Body of pancreas (tissue), 4 donors: ENCODE measurements around the gene ROPN1. TPM values are rescaled to one million over a fixed set of nuclear protein-coding genes. Genes with fewer than 3 reads are reported as not detected.
"Not testable (repeated sequence)": the region's sequence is repeated elsewhere in the genome, so short reads cannot be mapped to it uniquely, and the experiment has no call there.

Experiments used
- ATAC-seq: fragments of 150-250 bp; one replicate; pipeline ENCODE4 v1.9.1; 2016
- DNase-seq, 4 donors: peaks; one replicate each; pipeline ENCODE4 v3.0.0-alpha.2; 2019
- H3K27ac ChIP-seq, 4 donors: fragments of 200-600 bp; sonication (generic); 1 replicate in 3 of 4; 2 replicates in 1 of 4; pipeline versions ENCODE4 v1.5.1 to v1.6.1; 2016 to 2019; ENCODE audit warnings: mild to moderate bottlenecking in 1 of 4, mixed read lengths in 1 of 4, moderate library complexity in 1 of 4
- H3K27me3 ChIP-seq, 2 donors: fragments of 200-600 bp; sonication (generic); one replicate each; pipeline ENCODE4 v1.6.0; 2016; ENCODE audit warnings: mild to moderate bottlenecking in 1 of 2
- H3K36me3 ChIP-seq, 2 donors: fragments of 200-600 bp; sonication (generic); replicated peaks in 1 of 2; 2 replicates each; pipeline ENCODE4 v1.5.1; 2016; ENCODE audit warnings: low read depth in 2 of 2; ENCODE audit not compliant: insufficient read depth in 1 of 2
- H3K4me1 ChIP-seq: fragments of 200-600 bp; sonication (generic); one replicate; pipeline ENCODE4 v1.6.0; 2016
- H3K4me3 ChIP-seq, 2 donors: fragments of 200-600 bp; sonication (generic); 1 replicate in 1 of 2; 2 replicates in 1 of 2; pipeline ENCODE4 v1.5.1; 2016 to 2019
- H3K9me3 ChIP-seq, 3 donors: fragments of 200-600 bp; sonication (generic); 1 replicate in 2 of 3; 2 replicates in 1 of 3; pipeline ENCODE4 v1.5.1; 2016
- POLR2A ChIP-seq, 3 donors: fragments of 450-650 bp; IDR thresholded peaks; one replicate each; pipeline ENCODE4 v1.6.1; 2016; ENCODE audit warnings: antibody characterized with exemption in 3 of 3, mild to moderate bottlenecking in 2 of 3
- WGBS, 2 donors: methylation state at CpG; one replicate each; pipeline ENCODE4 v1.1.5; 2017; 5-methylcytosine and 5-hydroxymethylcytosine counted together
- intact Hi-C: fragments of 100-400 bp; cut with DNase I; formaldehyde crosslinking; loops from one replicate; pipeline ENCODE4 v1.15.1; 2023
- total RNA-seq, 2 donors: library from RNA; depleted of rRNA; stranded (reverse); fragments of >200 nt; gene quantifications; one replicate each; pipeline ENCODE4 v1.1.0, GENCODE V29; 2016
- TF ChIP-seq, protein P1 (sequence below), 7 experiments: fragments of 450-650 bp in 4 of 7; fragments of 200-600 bp in 3 of 7; sonication (generic) in 3 of 7; IDR thresholded peaks; one replicate each; pipeline ENCODE4 v1.5.1; 2016 to 2019; ENCODE audit warnings: antibody characterized with exemption in 7 of 7

The ROPN1 gene
- total RNA-seq, 2 donors from 2014 or later = not detected

GRCh38 chr3:123984957-123985356 is 7.0 kb downstream of the ROPN1 start:
- no peak for DNase-seq
- Histone ChIP-seq H3K36me3 (no peaks in the 10 kb centered on the region), H3K27ac (no peak overlapping the region), H3K4me3 (no peak overlapping the region), H3K27me3 (no peaks in the 10 kb centered on the region), H3K4me1 (peaks cover 3% of the 10 kb centered on the region), H3K9me3 (no peaks in the 10 kb centered on the region)
- 67 to 86% methylated on average over 3 of the region's 3 CpGs for WGBS, 2 donors
- no peak for ATAC-seq
- TF ChIP-seq, protein P1, sequence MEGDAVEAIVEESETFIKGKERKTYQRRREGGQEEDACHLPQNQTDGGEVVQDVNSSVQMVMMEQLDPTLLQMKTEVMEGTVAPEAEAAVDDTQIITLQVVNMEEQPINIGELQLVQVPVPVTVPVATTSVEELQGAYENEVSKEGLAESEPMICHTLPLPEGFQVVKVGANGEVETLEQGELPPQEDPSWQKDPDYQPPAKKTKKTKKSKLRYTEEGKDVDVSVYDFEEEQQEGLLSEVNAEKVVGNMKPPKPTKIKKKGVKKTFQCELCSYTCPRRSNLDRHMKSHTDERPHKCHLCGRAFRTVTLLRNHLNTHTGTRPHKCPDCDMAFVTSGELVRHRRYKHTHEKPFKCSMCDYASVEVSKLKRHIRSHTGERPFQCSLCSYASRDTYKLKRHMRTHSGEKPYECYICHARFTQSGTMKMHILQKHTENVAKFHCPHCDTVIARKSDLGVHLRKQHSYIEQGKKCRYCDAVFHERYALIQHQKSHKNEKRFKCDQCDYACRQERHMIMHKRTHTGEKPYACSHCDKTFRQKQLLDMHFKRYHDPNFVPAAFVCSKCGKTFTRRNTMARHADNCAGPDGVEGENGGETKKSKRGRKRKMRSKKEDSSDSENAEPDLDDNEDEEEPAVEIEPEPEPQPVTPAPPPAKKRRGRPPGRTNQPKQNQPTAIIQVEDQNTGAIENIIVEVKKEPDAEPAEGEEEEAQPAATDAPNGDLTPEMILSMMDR (IDR thresholded peaks at IDR 0.05) = no peak
- no peak for TF ChIP-seq POLR2A (IDR thresholded peaks at IDR 0.05)
- intact Hi-C loops = no loop called here

DNA sequence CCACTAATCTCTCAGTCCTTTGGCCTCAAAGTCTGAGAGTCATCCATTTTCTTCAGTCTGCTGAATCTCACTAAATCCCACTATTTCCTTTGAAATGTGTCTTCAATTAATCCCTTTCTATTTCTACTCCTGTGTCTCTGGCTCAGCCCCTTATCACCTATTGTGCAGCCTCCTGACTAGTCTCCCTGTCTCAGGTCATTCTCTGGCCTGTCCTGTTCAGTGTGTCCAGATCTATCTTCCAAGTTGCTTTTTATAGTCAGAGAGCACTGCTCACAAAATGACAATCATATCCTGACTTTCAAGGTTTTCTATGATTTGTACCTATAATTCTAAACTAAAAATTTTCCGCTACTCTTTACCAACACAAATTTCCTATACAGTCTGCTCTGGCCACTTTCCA is 7.6 kb downstream of the ROPN1 start:
- no peak for TF ChIP-seq POLR2A (IDR thresholded peaks at IDR 0.05)
- TF ChIP-seq, protein P1 (IDR thresholded peaks at IDR 0.05) = no peak
- 89 to 98% methylated on average over 1 of the region's 1 CpG for WGBS, 2 donors

GRCh38 chr3:123981317-123981716 is 10.6 kb downstream of the ROPN1 start:
- H3K27ac ChIP-seq, H3K9me3 ChIP-seq, H3K36me3 ChIP-seq, H3K4me1 ChIP-seq, DNase-seq, intact Hi-C loops, ATAC-seq, H3K4me3 ChIP-seq, H3K27me3 ChIP-seq: not testable (repeated sequence)
- WGBS, 2 donors = 65 to 66% methylated on average over 4 of the region's 4 CpGs

More for the DNA sequence above, 7.6 kb downstream of the ROPN1 start:
- Histone ChIP-seq H3K36me3 (no peaks in the 10 kb centered on the region), H3K4me3 (no peak overlapping the region), H3K9me3 (no peaks in the 10 kb centered on the region), H3K4me1 (peaks cover 5% of the 10 kb centered on the region), H3K27me3 (no peaks in the 10 kb centered on the region), H3K27ac (no peak overlapping the region)
- DNase-seq (no peak), ATAC-seq (no peak)
- intact Hi-C loops = no loop called here

DNA sequence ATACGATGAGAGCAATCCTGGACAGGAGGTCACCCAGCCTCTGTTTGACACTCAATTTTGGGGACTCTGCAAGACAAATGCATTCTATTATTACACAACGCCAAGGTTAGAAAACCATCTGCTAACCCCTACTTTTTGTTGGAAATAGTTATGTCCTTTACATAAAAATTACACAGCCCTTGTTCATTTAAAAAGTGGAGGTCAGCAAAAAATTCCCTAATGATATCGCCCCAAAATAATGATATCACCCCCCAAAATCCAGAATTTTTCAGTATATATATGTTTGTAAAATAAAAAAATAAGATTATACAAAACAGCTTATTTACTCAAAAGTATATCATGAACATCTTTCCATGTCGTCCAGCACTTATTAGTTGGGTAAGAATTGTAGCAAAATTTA is 11.4 kb downstream of the ROPN1 start:
- ATAC-seq = no peak
- no peak for DNase-seq
- Histone ChIP-seq H3K36me3 (no peaks in the 10 kb centered on the region), H3K4me3 (no peak overlapping the region), H3K4me1 (peaks cover 5% of the 10 kb centered on the region), H3K9me3 (no peaks in the 10 kb centered on the region), H3K27ac (no peak overlapping the region), H3K27me3 (no peaks in the 10 kb centered on the region)
- intact Hi-C loops = no loop called here
- 56 to 58% methylated on average over 4 of the region's 4 CpGs for WGBS, 2 donors
- TF ChIP-seq, protein P1 (IDR thresholded peaks at IDR 0.05) = no peak
- TF ChIP-seq POLR2A (IDR thresholded peaks at IDR 0.05) = no peak

DNA sequence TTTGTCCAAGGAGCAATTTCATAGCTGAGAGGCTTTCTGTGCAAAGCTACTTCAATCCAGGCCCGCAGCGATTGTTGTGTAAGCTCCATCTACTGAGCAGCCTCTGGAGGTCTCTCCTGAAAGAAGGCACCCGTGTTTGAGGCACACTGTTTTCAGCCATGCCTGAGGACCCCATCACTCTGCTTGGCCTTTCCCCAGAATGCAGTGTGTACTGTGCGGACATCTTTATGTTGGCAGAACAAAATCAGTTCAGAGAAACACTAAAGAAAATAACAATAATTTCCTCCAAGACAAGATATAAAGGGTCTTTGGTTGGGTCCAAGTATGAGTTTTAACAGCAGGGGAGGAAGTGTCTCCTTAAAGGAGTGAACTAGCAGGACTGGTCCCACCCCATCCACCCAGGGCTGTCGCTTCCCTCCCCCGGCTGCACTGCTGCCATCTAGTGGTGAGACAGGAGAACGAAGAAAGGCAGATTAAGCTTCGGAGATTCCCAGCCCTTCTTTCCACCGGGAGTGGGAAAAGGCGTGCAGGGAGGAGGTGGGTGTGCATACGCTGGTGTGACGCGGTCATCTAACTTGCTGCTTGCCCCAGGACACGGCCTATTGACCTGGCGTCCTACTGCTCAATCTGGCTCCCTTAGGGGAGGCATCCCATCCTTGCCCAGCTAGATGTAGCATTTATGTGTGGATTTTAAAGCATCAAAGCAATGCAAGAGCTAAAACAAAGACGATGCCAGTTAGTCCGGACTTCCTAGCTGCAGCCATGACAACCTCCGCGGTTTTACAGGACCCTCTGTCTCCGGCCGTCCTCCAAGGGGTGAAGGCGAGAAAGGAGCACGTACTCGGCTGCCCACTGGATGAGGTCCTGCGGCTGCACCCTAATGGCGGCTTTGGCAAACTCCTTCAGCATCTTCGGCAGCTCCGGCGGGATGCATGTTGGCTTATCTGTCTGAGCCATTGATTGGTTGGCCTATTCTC is 12.1 kb downstream of the ROPN1 start:
- H3K27ac ChIP-seq, H3K27me3 ChIP-seq, H3K9me3 ChIP-seq, H3K36me3 ChIP-seq, intact Hi-C loops, H3K4me1 ChIP-seq, H3K4me3 ChIP-seq: not testable (repeated sequence)
- TF ChIP-seq, protein P1 (IDR thresholded peaks at IDR 0.05) = peak; percentile 62 to 80 (median 66)
- peak; percentile 16 to 32 (median 26) for DNase-seq
- WGBS, 2 donors = 8 to 9% methylated on average over 25 to 27 of the region's 29 CpGs
- peak; percentile 80 for ATAC-seq

DNA sequence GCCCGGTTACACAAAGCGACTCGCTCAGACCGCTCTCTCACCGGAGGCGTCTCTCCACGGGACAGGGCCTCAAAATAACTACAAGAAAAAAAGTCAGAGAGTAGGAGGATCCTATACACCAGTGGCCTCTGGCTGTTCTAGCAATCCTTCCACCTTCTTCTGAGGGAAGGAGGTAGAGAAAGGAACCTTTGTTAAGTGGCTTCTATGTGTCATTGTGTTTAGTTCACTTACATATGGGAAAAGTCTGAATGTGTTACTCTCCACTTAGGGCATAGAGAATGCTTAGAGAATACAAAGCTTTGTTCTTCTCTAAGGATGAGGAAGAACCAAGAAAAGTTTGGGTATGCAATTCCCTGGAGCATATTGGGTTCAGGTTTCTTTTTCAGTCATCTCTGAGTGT is 15.0 kb downstream of the ROPN1 start:
- H3K9me3 ChIP-seq, DNase-seq, H3K36me3 ChIP-seq, H3K4me1 ChIP-seq, ATAC-seq, H3K27me3 ChIP-seq, H3K27ac ChIP-seq, intact Hi-C loops, H3K4me3 ChIP-seq: not testable (repeated sequence)
- WGBS, 2 donors = 29 to 77% methylated on average over 7 of the region's 7 CpGs

GRCh38 chr3:123976181-123976898 is 15.6 kb downstream of the ROPN1 start:
- H3K27me3 ChIP-seq, intact Hi-C loops, H3K4me1 ChIP-seq, H3K36me3 ChIP-seq, H3K9me3 ChIP-seq, H3K4me3 ChIP-seq, H3K27ac ChIP-seq, DNase-seq: not testable (repeated sequence)
- WGBS, 2 donors = 69 to 70% methylated on average over 4 of the region's 4 CpGs
- peak; percentile 51 for ATAC-seq
